H9 (cell line): Measurements from ENCODE around the gene PRKACA. TPM values are rescaled to one million over a fixed set of nuclear protein-coding genes. Genes with fewer than 3 reads are reported as not detected.

Experiments used
- DNase-seq: peaks from one replicate; pipeline ENCODE4 v3.0.0-alpha.2; 2017
- H2AFZ ChIP-seq: one replicate; pipeline ENCODE4 v1.6.1; 2013; ENCODE audit warnings: mild to moderate bottlenecking, low read length, control low read depth, moderate library complexity
- H2AK5ac ChIP-seq: 2 replicates; pipeline ENCODE4 v1.6.1; 2013; ENCODE audit warnings: low read length, control low read depth, mixed read lengths; ENCODE audit not compliant: insufficient read length
- H2BK120ac ChIP-seq: one replicate; pipeline ENCODE4 v1.6.1; 2013; ENCODE audit warnings: low read depth, mild to moderate bottlenecking, low read length, control low read depth, inconsistent platforms; ENCODE audit not compliant: poor library complexity, severe bottlenecking
- H2BK12ac ChIP-seq: 2 replicates; pipeline ENCODE4 v1.6.1; 2013; ENCODE audit warnings: low read length, control low read depth, mixed read lengths, low read depth; ENCODE audit not compliant: insufficient read length
- H2BK15ac ChIP-seq: 2 replicates; pipeline ENCODE4 v1.6.1; 2013; ENCODE audit warnings: low read depth, low read length, control low read depth
- H2BK20ac ChIP-seq: one replicate; pipeline ENCODE4 v1.6.1; 2013; ENCODE audit warnings: low read depth, mild to moderate bottlenecking, low read length, control low read depth, inconsistent platforms; ENCODE audit not compliant: poor library complexity, severe bottlenecking
- H2BK5ac ChIP-seq: 2 replicates; pipeline ENCODE4 v1.6.1; 2013; ENCODE audit warnings: low read length, control low read depth, mixed read lengths; ENCODE audit not compliant: insufficient read length
- H3K14ac ChIP-seq: 2 replicates; pipeline ENCODE4 v1.6.1; 2013; ENCODE audit warnings: low read length, control low read depth; ENCODE audit not compliant: insufficient read depth
- H3K18ac ChIP-seq: 2 replicates; pipeline ENCODE4 v1.6.1; 2013; ENCODE audit warnings: low read depth, mild to moderate bottlenecking, mixed read lengths, low read length, control low read depth; ENCODE audit not compliant: insufficient read length
- H3K23ac ChIP-seq: 2 replicates; pipeline ENCODE4 v1.6.1; 2013; ENCODE audit warnings: low read length, control low read depth, mixed read lengths, low read depth; ENCODE audit not compliant: insufficient read length
- H3K23me2 ChIP-seq: 2 replicates; pipeline ENCODE4 v1.6.1; 2013; ENCODE audit warnings: low read depth, mild to moderate bottlenecking, mixed read lengths, low read length, control low read depth; ENCODE audit not compliant: insufficient read length, poor library complexity, severe bottlenecking
- H3K27ac ChIP-seq: 2 replicates; pipeline ENCODE4 v1.5.1; 2013; ENCODE audit warnings: low read length, control low read depth, mixed read lengths, low read depth; ENCODE audit not compliant: insufficient read length
- H3K27me3 ChIP-seq: 2 replicates; pipeline ENCODE4 v1.6.1; 2013; ENCODE audit warnings: low read length, control low read depth, inconsistent platforms; ENCODE audit not compliant: insufficient read depth
- H3K4ac ChIP-seq: 2 replicates; pipeline ENCODE4 v1.6.1; 2013; ENCODE audit warnings: low read depth, mild to moderate bottlenecking, control low read depth, inconsistent platforms, low read length, moderate library complexity
- H3K4me1 ChIP-seq: 2 replicates; pipeline ENCODE4 v1.6.1; 2013; ENCODE audit warnings: low read length, control low read depth, inconsistent platforms; ENCODE audit not compliant: insufficient read depth
- H3K4me2 ChIP-seq: 2 replicates; pipeline ENCODE4 v1.6.1; 2013; ENCODE audit warnings: low read length, control low read depth, mixed read lengths; ENCODE audit not compliant: insufficient read length, insufficient read depth
- H3K56ac ChIP-seq: 2 replicates; pipeline ENCODE4 v1.6.1; 2013; ENCODE audit warnings: low read depth, mild to moderate bottlenecking, mixed read lengths, low read length, control low read depth; ENCODE audit not compliant: insufficient read length
- H3K79me1 ChIP-seq: 2 replicates; pipeline ENCODE4 v1.6.1; 2013; ENCODE audit warnings: low read depth, mild to moderate bottlenecking, moderate library complexity, low read length, control low read depth, inconsistent platforms; ENCODE audit not compliant: insufficient read depth, poor library complexity, severe bottlenecking
- H3K79me2 ChIP-seq: 2 replicates; pipeline ENCODE4 v1.6.1; 2013; ENCODE audit warnings: low read length, control low read depth, inconsistent platforms; ENCODE audit not compliant: insufficient read depth
- H3K9ac ChIP-seq: 2 replicates; pipeline ENCODE4 v1.6.1; 2013; ENCODE audit warnings: low read length, control low read depth, mixed read lengths; ENCODE audit not compliant: insufficient read length; ENCODE audit errors: extremely low read depth
- H3K9me3 ChIP-seq: one replicate; pipeline ENCODE4 v1.6.1; 2013; ENCODE audit warnings: low read depth, low read length, inconsistent platforms; ENCODE audit not compliant: control insufficient read depth
- H3T11ph ChIP-seq: one replicate; pipeline ENCODE4 v1.6.1; 2013; ENCODE audit warnings: mild to moderate bottlenecking, low read length, control low read depth, inconsistent platforms
- H4K20me1 ChIP-seq: one replicate; pipeline ENCODE4 v1.6.1; 2013; ENCODE audit not compliant: control insufficient read depth, insufficient read length, insufficient read depth
- H4K5ac ChIP-seq: 2 replicates; pipeline ENCODE4 v1.6.1; 2013; ENCODE audit warnings: low read depth, mild to moderate bottlenecking, mixed read lengths, low read length, control low read depth; ENCODE audit not compliant: insufficient read length
- H4K8ac ChIP-seq: replicated peaks from 2 replicates; pipeline ENCODE4 v1.6.1; 2013; ENCODE audit warnings: low read length, control low read depth, mixed read lengths, low read depth; ENCODE audit not compliant: insufficient read length
- H4K91ac ChIP-seq: 2 replicates; pipeline ENCODE4 v1.6.1; 2013; ENCODE audit warnings: low read depth, mild to moderate bottlenecking, moderate library complexity, mixed read lengths, low read length, control low read depth; ENCODE audit not compliant: insufficient read length
- H3K27ac Mint-ChIP-seq, 3 experiments: 2 replicates in 2 of 3; 3 replicates in 1 of 3; pipeline ENCODE4 v1.8.0; 2020 to 2021; ENCODE audit warnings: mixed read lengths in 3 of 3, mild to moderate bottlenecking in 1 of 3, moderate library complexity in 1 of 3
- H3K27me3 Mint-ChIP-seq: 2 replicates; pipeline ENCODE4 v1.8.0; 2021; ENCODE audit warnings: low read depth, mild to moderate bottlenecking, moderate library complexity, mixed read lengths
- H3K36me3 Mint-ChIP-seq, 3 experiments: 2 replicates in 2 of 3; 3 replicates in 1 of 3; pipeline ENCODE4 v1.8.0; 2020 to 2021; ENCODE audit warnings: low read depth in 3 of 3, mixed read lengths in 3 of 3; ENCODE audit not compliant: insufficient read depth in 1 of 3
- H3K4me1 Mint-ChIP-seq, 2 experiments: 2 replicates each; pipeline ENCODE4 v1.8.0; 2020; ENCODE audit warnings: mixed read lengths in 2 of 2
- H3K4me3 Mint-ChIP-seq, 2 experiments: 2 replicates in 1 of 2; 3 replicates in 1 of 2; pipeline ENCODE4 v1.8.0; 2020 to 2021; ENCODE audit warnings: mild to moderate bottlenecking in 2 of 2, mixed read lengths in 2 of 2, moderate library complexity in 1 of 2
- H3K9me3 Mint-ChIP-seq, 2 experiments: 2 replicates in 1 of 2; 3 replicates in 1 of 2; pipeline ENCODE4 v1.8.0; 2020; ENCODE audit warnings: mild to moderate bottlenecking in 2 of 2, mixed read lengths in 2 of 2, moderate library complexity in 1 of 2
- WGBS: extraction: QIAGEN DNeasy Blood & Tissue Kit; methylation state at CpG from one replicate; pipeline ENCODE4 v1.1.7; 2013; ENCODE audit warnings: missing lambda C conversion rate, low lambda C conversion rate, mixed read lengths; ENCODE audit not compliant: insufficient read length; ENCODE audit errors: extremely low coverage; 5-methylcytosine and 5-hydroxymethylcytosine counted together
- total RNA-seq: library from RNA; stranded (reverse); gene quantifications from 2 replicates; pipeline ENCODE4 v1.2.1, GENCODE V29; 2021
- TF ChIP-seq, protein P1 (sequence below): fragments of 200-600 bp; sonication (generic); conservative IDR thresholded peaks from 3 replicates; pipeline ENCODE4 v1.8.0; 2021; ENCODE audit warnings: antibody characterized with exemption, mild to moderate bottlenecking

Gene PRKACA
- total RNA-seq, 1 experiment from 2014 or later, result 51.8 TPM

DNA sequence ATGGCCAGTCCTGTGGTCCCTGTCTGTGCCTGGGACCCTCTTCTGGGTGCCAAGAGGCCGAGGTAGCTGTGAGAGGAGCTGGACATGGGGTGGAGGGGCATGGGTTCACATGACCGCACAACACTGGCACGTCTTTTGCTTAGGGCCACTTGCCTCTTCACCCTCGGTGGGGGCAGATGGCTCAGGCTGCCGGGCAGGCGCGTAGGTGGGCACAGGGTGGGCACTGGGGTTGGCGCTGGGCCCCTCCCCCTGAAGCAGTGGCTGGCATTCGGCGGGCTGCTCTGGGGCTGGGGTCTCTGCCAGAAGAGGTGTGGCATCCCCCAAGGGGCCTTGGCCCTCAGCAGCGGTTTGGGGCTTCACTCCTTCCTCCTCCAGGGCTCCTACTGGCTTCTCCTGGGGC, 64.1 kb downstream of the PRKACA start:
- H3K4me3 Mint-ChIP-seq, result no peak overlapping the region
- Histone ChIP-seq H3K79me2 (no peaks in the 10 kb centered on the region), H3K23me2 (peaks cover 6% of the 10 kb centered on the region), H4K91ac (no peak overlapping the region), H3K14ac (no peak overlapping the region), H3K9ac (no peak overlapping the region), H3K27ac (no peak overlapping the region), H3K4me2 (no peak overlapping the region), H2BK12ac (no peak overlapping the region), H3K56ac (no peak overlapping the region), H3T11ph (no peak overlapping the region), H4K5ac (no peak overlapping the region), H4K20me1 (no peaks in the 10 kb centered on the region), H3K79me1 (no peaks in the 10 kb centered on the region), H2AK5ac (no peak overlapping the region), H2BK120ac (no peak overlapping the region), H3K4me1 (no peaks in the 10 kb centered on the region; the same call in 1 of the 2 replicates), H4K8ac (no peak overlapping the region), H2BK15ac (no peak overlapping the region), H3K18ac (no peak overlapping the region), H3K23ac (no peak overlapping the region), H3K27me3 (peaks cover 5% of the 10 kb centered on the region), H2AFZ (no peak overlapping the region), H2BK20ac (no peak overlapping the region), H3K9me3 (no peaks in the 10 kb centered on the region), H3K4ac (no peak overlapping the region), H2BK5ac (no peak overlapping the region)
- no peak overlapping the region for H3K27ac Mint-ChIP-seq
- peaks cover 0 to 3% of the 10 kb centered on the region in 2 experiments; a peak in 2 of 5 replicates for H3K9me3 Mint-ChIP-seq
- no peak for DNase-seq
- peaks cover 19 to 26% (median 20%) of the 10 kb centered on the region in 3 experiments for H3K36me3 Mint-ChIP-seq
- H3K4me1 Mint-ChIP-seq, result peaks cover 5 to 14% of the 10 kb centered on the region in 2 experiments
- WGBS, result no CpG with 5 or more reads among the region's 11 CpGs
- H3K27me3 Mint-ChIP-seq, result peaks cover 21% of the 10 kb centered on the region
- TF ChIP-seq, protein P1, sequence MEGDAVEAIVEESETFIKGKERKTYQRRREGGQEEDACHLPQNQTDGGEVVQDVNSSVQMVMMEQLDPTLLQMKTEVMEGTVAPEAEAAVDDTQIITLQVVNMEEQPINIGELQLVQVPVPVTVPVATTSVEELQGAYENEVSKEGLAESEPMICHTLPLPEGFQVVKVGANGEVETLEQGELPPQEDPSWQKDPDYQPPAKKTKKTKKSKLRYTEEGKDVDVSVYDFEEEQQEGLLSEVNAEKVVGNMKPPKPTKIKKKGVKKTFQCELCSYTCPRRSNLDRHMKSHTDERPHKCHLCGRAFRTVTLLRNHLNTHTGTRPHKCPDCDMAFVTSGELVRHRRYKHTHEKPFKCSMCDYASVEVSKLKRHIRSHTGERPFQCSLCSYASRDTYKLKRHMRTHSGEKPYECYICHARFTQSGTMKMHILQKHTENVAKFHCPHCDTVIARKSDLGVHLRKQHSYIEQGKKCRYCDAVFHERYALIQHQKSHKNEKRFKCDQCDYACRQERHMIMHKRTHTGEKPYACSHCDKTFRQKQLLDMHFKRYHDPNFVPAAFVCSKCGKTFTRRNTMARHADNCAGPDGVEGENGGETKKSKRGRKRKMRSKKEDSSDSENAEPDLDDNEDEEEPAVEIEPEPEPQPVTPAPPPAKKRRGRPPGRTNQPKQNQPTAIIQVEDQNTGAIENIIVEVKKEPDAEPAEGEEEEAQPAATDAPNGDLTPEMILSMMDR, result no peak
